ENCODE measurements around the gene TMEM143. TPM values are rescaled to one million over a fixed set of nuclear protein-coding genes. Genes with fewer than 3 reads are reported as not detected.
"Not testable (repeated sequence)": the region's sequence is repeated elsewhere in the genome, so short reads cannot be mapped to it uniquely, and the experiment has no call there.

TMEM143 gene
- total RNA-seq, 1 experiment from 2014 or later = 24.8 TPM

DNA sequence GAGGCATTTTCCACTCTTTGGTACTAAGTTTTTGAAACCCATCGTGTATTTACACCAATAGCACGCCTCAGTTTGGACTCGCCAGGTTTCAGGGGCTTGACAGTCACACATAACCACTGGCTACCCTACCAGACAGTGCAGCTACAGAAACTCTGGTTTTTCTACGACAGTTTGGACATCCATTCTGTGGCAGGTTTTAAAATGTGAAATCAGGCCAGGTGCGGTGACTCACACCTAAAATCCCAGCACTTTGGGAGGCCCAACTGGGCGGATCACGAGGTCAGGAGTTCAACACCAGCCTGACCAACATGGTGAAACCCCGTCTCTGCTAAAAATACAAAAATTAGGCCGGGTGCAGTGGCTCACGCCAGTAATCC lies 14.4 kb upstream of the TMEM143 start:
- ChIA-PET CTCF (no interaction called here), POLR2A (ENCODE audit: unreplicated experiment) (interaction anchor here (0.6 to 0.7 kb wide), 2 partner anchors 16 to 206 kb away, joined by 4 to 8 read pairs; no protein-coding TSS in a partner anchor)
- no peaks in the 10 kb centered on the region for H3K27me3 ChIP-seq (ENCODE audit: insufficient read depth, low read depth)
- H2AFZ ChIP-seq = no peak overlapping the region
- intact Hi-C loops (cut with micrococcal nuclease; ENCODE audit: unreplicated experiment) = no loop called here
- 0 out of 2 replicates have a peak, but pooled peaks cover 7% of the 10 kb centered on the region for H3K4me1 ChIP-seq (replicated peaks; ENCODE audit: insufficient read depth)
- H3K4me3 ChIP-seq = no peak overlapping the region
- BruUV-seq (replicated peaks) = no TSS peak
- no peak overlapping the region for H3K4me2 ChIP-seq
- no peak overlapping the region for H3K27ac ChIP-seq
- no peak for TF ChIP-seq EZH2 (IDR thresholded peaks at IDR 0.05; ENCODE audit: low read depth)
- TF ChIP-seq, protein P1, sequence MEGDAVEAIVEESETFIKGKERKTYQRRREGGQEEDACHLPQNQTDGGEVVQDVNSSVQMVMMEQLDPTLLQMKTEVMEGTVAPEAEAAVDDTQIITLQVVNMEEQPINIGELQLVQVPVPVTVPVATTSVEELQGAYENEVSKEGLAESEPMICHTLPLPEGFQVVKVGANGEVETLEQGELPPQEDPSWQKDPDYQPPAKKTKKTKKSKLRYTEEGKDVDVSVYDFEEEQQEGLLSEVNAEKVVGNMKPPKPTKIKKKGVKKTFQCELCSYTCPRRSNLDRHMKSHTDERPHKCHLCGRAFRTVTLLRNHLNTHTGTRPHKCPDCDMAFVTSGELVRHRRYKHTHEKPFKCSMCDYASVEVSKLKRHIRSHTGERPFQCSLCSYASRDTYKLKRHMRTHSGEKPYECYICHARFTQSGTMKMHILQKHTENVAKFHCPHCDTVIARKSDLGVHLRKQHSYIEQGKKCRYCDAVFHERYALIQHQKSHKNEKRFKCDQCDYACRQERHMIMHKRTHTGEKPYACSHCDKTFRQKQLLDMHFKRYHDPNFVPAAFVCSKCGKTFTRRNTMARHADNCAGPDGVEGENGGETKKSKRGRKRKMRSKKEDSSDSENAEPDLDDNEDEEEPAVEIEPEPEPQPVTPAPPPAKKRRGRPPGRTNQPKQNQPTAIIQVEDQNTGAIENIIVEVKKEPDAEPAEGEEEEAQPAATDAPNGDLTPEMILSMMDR (conservative IDR thresholded peaks at IDR 0.05) = no peak
- no peaks in the 10 kb centered on the region for H3K79me2 ChIP-seq (ENCODE audit: low read depth)
- no peaks in the 10 kb centered on the region for H3K9me3 ChIP-seq (ENCODE audit: insufficient read depth, low read depth)
- no peak for DNase-seq
- no peaks in the 10 kb centered on the region for H3K9me2 ChIP-seq (ENCODE audit: insufficient read depth)
- H3K36me3 ChIP-seq (ENCODE audit: low read depth) = peaks cover 3% of the 10 kb centered on the region; the same call in 1 of the 2 replicates
- H3F3A ChIP-seq (ENCODE audit: insufficient read depth, low read depth) = peaks cover 25% of the 10 kb centered on the region; the same call in 1 of the 2 replicates
- H4K20me1 ChIP-seq (ENCODE audit: insufficient read depth) = no peaks in the 10 kb centered on the region

DNA sequence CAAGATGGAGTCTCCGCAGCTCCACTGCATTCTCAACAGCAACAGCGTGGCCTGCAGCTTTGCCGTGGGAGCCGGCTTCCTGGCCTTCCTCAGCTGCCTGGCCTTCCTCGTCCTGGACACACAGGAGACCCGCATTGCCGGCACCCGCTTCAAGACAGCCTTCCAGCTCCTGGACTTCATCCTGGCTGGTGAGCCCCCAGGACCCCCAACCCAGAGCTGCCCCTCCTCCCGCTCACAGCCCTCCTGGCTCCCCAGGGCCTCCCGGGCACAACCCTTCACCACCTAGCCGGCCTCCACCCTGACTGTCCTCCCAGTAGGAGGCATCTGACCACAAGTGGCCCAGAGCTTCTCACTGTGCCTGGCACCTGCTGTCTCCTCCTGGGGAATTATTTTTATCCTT lies 9.8 kb upstream of the TMEM143 start:
- Histone ChIP-seq H3K36me3 (ENCODE audit: low read depth) (no peaks in the 10 kb centered on the region), H3K79me2 (ENCODE audit: low read depth) (no peaks in the 10 kb centered on the region), H4K20me1 (ENCODE audit: insufficient read depth) (no peaks in the 10 kb centered on the region), H3K9me2 (ENCODE audit: insufficient read depth) (no peaks in the 10 kb centered on the region), H3K4me1 (replicated peaks; ENCODE audit: insufficient read depth) (peaks cover 13% of the 10 kb centered on the region), H3F3A (ENCODE audit: insufficient read depth, low read depth) (peaks cover 11% of the 10 kb centered on the region), H3K9me3 (ENCODE audit: insufficient read depth, low read depth) (no peaks in the 10 kb centered on the region), H3K27ac (no peak overlapping the region), H3K27me3 (ENCODE audit: insufficient read depth, low read depth) (no peaks in the 10 kb centered on the region), H2AFZ (no peak overlapping the region), H3K4me2 (no peak overlapping the region), H3K4me3 (no peak overlapping the region)
- no peak for TF ChIP-seq EZH2 (IDR thresholded peaks at IDR 0.05; ENCODE audit: low read depth)
- TF ChIP-seq, protein P1 (conservative IDR thresholded peaks at IDR 0.05) = no peak
- intact Hi-C loops (cut with micrococcal nuclease; ENCODE audit: unreplicated experiment) = no loop called here
- ChIA-PET POLR2A (ENCODE audit: unreplicated experiment) (no interaction called here), CTCF (interaction anchor here (0.5 to 0.6 kb wide), 3 partner anchors 88 to 447 kb away, joined by 3 to 5 read pairs (median 3); no protein-coding TSS in a partner anchor)
- BruUV-seq (replicated peaks) = no TSS peak
- DNase-seq = no peak

DNA sequence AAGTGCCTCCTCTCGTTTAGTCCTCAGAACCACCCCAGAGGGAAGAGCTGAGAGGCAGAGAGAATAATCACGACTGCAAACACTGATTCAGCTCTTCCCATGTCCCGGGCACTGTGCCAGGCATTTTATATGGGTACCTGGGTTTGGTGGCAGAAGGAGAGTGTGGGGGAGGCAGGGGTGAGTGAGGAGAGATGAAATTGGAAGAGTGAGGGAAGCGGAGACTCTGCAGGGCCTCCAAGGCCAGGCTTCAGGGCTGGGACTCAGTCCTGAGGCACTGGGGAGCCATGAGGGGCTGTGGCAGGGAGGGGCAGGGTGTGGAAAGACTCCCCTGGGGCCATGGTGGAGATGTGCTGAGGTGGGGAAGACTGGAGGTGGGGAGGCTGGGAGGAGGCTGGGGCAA lies 9.2 kb upstream of the TMEM143 start:
- Histone ChIP-seq H3K9me2 (ENCODE audit: insufficient read depth) (no peaks in the 10 kb centered on the region), H3K4me3 (no peak overlapping the region), H3K4me2 (no peak overlapping the region), H3K27me3 (ENCODE audit: insufficient read depth, low read depth) (no peaks in the 10 kb centered on the region), H2AFZ (no peak overlapping the region), H3K79me2 (ENCODE audit: low read depth) (no peaks in the 10 kb centered on the region), H3F3A (ENCODE audit: insufficient read depth, low read depth) (peaks cover 13% of the 10 kb centered on the region), H3K27ac (no peak overlapping the region), H3K9me3 (ENCODE audit: insufficient read depth, low read depth) (no peaks in the 10 kb centered on the region), H4K20me1 (ENCODE audit: insufficient read depth) (no peaks in the 10 kb centered on the region), H3K4me1 (replicated peaks; ENCODE audit: insufficient read depth) (peaks cover 8% of the 10 kb centered on the region), H3K36me3 (ENCODE audit: low read depth) (no peaks in the 10 kb centered on the region)
- TF ChIP-seq, protein P1 (conservative IDR thresholded peaks at IDR 0.05) = no peak
- no peak for TF ChIP-seq EZH2 (IDR thresholded peaks at IDR 0.05; ENCODE audit: low read depth)
- intact Hi-C loops (cut with micrococcal nuclease; ENCODE audit: unreplicated experiment) = no loop called here
- ChIA-PET POLR2A (ENCODE audit: unreplicated experiment) (interaction anchor here (0.7 kb wide), 1 partner anchor 10 kb away, joined by 4 read pairs; no protein-coding TSS in a partner anchor), CTCF (no interaction called here)
- DNase-seq = no peak
- no TSS peak for BruUV-seq (replicated peaks)

DNA sequence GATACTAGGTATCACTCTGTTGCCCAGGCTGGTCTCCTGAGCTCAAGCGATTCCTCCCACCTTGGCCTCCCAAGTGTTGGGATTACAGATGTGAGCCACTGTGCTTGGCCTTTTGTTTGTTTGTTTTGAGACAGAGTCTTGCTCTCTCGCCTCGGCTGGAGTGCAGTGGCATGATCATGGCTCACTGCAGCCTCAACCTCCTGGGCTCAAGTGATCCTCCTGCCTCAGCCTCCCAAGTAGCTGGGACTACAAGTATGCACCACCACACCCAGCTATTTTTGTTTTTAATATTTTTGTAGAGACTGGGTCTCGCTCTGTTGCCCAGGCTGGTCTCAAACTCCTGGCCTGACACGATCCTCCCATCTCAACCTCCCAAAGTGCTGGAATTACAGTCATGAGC lies 8.0 kb upstream of the TMEM143 start:
- POLR2A ChIA-PET (ENCODE audit: unreplicated experiment); H3K9me2 ChIP-seq (ENCODE audit: insufficient read depth); intact Hi-C loops (cut with micrococcal nuclease; ENCODE audit: unreplicated experiment); H3K27me3 ChIP-seq (ENCODE audit: insufficient read depth, low read depth); H3K27ac ChIP-seq; DNase-seq; H2AFZ ChIP-seq; H3K4me2 ChIP-seq; H3K4me3 ChIP-seq; CTCF ChIA-PET; H3K9me3 ChIP-seq (ENCODE audit: insufficient read depth, low read depth); H3K36me3 ChIP-seq (ENCODE audit: low read depth); H4K20me1 ChIP-seq (ENCODE audit: insufficient read depth); BruUV-seq (replicated peaks); H3K79me2 ChIP-seq (ENCODE audit: low read depth); H3K4me1 ChIP-seq (replicated peaks; ENCODE audit: insufficient read depth): not testable (repeated sequence)
- H3F3A ChIP-seq (ENCODE audit: insufficient read depth, low read depth) = peaks cover 18% of the 10 kb centered on the region
